Loucy (cell line): ENCODE measurements around the gene WDHD1.

ENCODE experiments used
- EZH2phosphoT487 ChIP-seq: fragments of 200-600 bp; IDR thresholded peaks from 2 replicates; pipeline ENCODE4 v1.6.1; 2018; ENCODE audit warnings: antibody characterized with exemption, mild to moderate bottlenecking, moderate library complexity, borderline replicate concordance
- TF ChIP-seq, protein P1 (sequence below): fragments of 200-600 bp; sonication (generic); conservative IDR thresholded peaks from 2 replicates; pipeline ENCODE4 v1.5.1; 2014; ENCODE audit warnings: mild to moderate bottlenecking, antibody characterized with exemption, low read length

DNA sequence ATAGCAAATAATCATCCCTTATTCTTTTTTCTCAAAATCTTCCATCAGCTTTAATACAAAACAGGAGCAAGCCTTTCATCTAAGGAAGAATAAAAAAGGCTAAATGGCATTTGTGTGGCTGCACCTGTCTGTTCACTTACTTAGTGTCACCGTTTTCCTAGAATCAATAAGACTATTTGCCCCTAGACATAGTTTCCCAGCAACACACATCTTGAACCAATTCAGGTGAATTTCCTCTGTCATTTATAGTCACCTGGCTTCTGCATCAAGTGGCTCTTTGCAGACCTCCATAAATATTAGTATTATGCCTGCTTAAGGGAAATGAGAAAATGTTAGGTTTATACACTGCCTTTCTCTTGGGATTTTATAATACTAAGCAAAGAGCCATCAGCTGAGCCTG is 106.8 kb downstream of the WDHD1 start:
- TF ChIP-seq, protein P1, sequence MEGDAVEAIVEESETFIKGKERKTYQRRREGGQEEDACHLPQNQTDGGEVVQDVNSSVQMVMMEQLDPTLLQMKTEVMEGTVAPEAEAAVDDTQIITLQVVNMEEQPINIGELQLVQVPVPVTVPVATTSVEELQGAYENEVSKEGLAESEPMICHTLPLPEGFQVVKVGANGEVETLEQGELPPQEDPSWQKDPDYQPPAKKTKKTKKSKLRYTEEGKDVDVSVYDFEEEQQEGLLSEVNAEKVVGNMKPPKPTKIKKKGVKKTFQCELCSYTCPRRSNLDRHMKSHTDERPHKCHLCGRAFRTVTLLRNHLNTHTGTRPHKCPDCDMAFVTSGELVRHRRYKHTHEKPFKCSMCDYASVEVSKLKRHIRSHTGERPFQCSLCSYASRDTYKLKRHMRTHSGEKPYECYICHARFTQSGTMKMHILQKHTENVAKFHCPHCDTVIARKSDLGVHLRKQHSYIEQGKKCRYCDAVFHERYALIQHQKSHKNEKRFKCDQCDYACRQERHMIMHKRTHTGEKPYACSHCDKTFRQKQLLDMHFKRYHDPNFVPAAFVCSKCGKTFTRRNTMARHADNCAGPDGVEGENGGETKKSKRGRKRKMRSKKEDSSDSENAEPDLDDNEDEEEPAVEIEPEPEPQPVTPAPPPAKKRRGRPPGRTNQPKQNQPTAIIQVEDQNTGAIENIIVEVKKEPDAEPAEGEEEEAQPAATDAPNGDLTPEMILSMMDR = no peak
- TF ChIP-seq EZH2phosphoT487 = no peak
